Measurements from ENCODE around the gene CANX. TPM values are rescaled to one million over a fixed set of nuclear protein-coding genes. Genes with fewer than 3 reads are reported as not detected.

CANX gene
- total RNA-seq, 1 experiment from 2014 or later = 766 TPM

- Histone ChIP-seq H3K9ac (ENCODE audit: low read length) (peak overlapping the region; percentile 100), H2AFZ (ENCODE audit: low read depth, low read length, poor library complexity, severe bottlenecking) (no peak overlapping the region), H3K4me2 (ENCODE audit: low read length) (peak overlapping the region; percentile 86), H3K79me2 (ENCODE audit: insufficient read depth, low read length) (peaks cover 45% of the 10 kb centered on the region), H3K27ac (ENCODE audit: low read depth, low read length) (peak overlapping the region; percentile 98), H3K4me3 (replicated peaks in 1 of 2; ENCODE audit: low read depth in 1 of 2, low read length in 2 of 2) (peak overlapping the region; percentile 83 to 87), H3K9me3 (ENCODE audit: control insufficient read depth in 1 of 2, insufficient read depth in 1 of 2, low read depth in 1 of 2, low read length in 2 of 2) (no peaks in the 10 kb centered on the region), H3K9me2 (ENCODE audit: insufficient read depth) (no peaks in the 10 kb centered on the region), H3K36me3 (ENCODE audit: control insufficient read depth in 1 of 2, insufficient read depth in 2 of 2, low read length in 2 of 2) (peaks cover 0 to 23% of the 10 kb centered on the region in 2 experiments; a peak in 1 of 4 replicates), H4K20me1 (ENCODE audit: insufficient read depth) (peaks cover 3% of the 10 kb centered on the region; the same call in 1 of the 2 replicates), H3K4me1 (ENCODE audit: control insufficient read depth in 1 of 2, insufficient read depth in 2 of 2, low read length in 2 of 2) (peaks cover 7 to 30% of the 10 kb centered on the region in 2 experiments; a peak in 3 of 4 replicates), H3K27me3 (ENCODE audit: insufficient read depth, low read length) (no peaks in the 10 kb centered on the region)
- peak; percentile 97 for DNase-seq (ENCODE audit: low read depth, low spot score)
- CTCF ChIA-PET = no interaction called here
- peak; percentile 90 for ATAC-seq
- POLR2A ChIA-PET = no interaction called here
- peak; percentile 30 for TF ChIP-seq POLR2A (IDR thresholded peaks at IDR 0.05; ENCODE audit: borderline replicate concordance, extremely low read depth, insufficient read depth, insufficient read length)
- TF ChIP-seq ZBTB33 (IDR thresholded peaks at IDR 0.05; ENCODE audit: extremely low read depth, insufficient replicate concordance, low read length) = peak; percentile 49
- TF ChIP-seq SP1 (IDR thresholded peaks at IDR 0.05; ENCODE audit: low read depth) = no peak
- TF ChIP-seq RAD21 (IDR thresholded peaks at IDR 0.05; ENCODE audit: low read depth) = no peak
- no peak for TF ChIP-seq JUND (IDR thresholded peaks at IDR 0.05)
- TF ChIP-seq POLR2AphosphoS5 (IDR thresholded peaks at IDR 0.05; ENCODE audit: low read depth, low read length) = peak; percentile 92
- peak; percentile 69 for TF ChIP-seq YY1 (IDR thresholded peaks at IDR 0.05; ENCODE audit: extremely low read depth, insufficient replicate concordance, low read depth, low read length)
- RAD21 ChIA-PET (ENCODE audit: low non-redundant PET in 1 of 2, low total read pairs in 2 of 2, uncharacterized antibody in 2 of 2, unreplicated experiment in 2 of 2) = no interaction called here
- intact Hi-C loops (cut with micrococcal nuclease) = loop anchor here (1.0 to 2.0 kb wide), 2 partner anchors 20 to 39 kb away; no protein-coding TSS in a partner anchor
- TSS peak; percentile 93 for BruUV-seq (replicated peaks)
These were observed 503 bp upstream of the CANX start for GRCh38 chr5:179697993-179698934.

Measured in HCT116 (cell line).